Cardiac muscle cell (in vitro differentiated cells and primary cell): Measurements from ENCODE around the gene RFT1. TPM values are rescaled to one million over a fixed set of nuclear protein-coding genes. Genes with fewer than 3 reads are reported as not detected.

Source experiments
- DNase-seq, 2 donors: peaks; one replicate each; pipeline versions ENCODE4 v3.0.0 to v3.0.0-alpha.2; 2010 to 2017; ENCODE audit warnings: low read depth in 1 of 2, low spot score in 1 of 2
- H3K27ac ChIP-seq: fragments of 200-600 bp; sonication (generic); 2 replicates; pipeline ENCODE4 v1.5.1; 2016
- H3K27me3 ChIP-seq: fragments of 200-600 bp; sonication (generic); 2 replicates; pipeline ENCODE4 v1.6.0; 2016; ENCODE audit warnings: control low read depth
- H3K36me3 ChIP-seq: fragments of 200-600 bp; sonication (generic); 2 replicates; pipeline ENCODE4 v1.5.1; 2016; ENCODE audit warnings: control low read depth
- H3K4me1 ChIP-seq: fragments of 200-600 bp; sonication (generic); 2 replicates; pipeline ENCODE4 v1.8.1; 2017; ENCODE audit warnings: low read depth, mild to moderate bottlenecking, mixed run types
- H3K4me3 ChIP-seq: fragments of 200-600 bp; sonication (generic); 2 replicates; pipeline ENCODE4 v1.5.1; 2016; ENCODE audit warnings: mild to moderate bottlenecking
- H3K9me3 ChIP-seq: fragments of 200-600 bp; sonication (generic); 2 replicates; pipeline ENCODE4 v1.5.1; 2017; ENCODE audit warnings: low read depth, mild to moderate bottlenecking, control low read depth
- polyA plus RNA-seq: library from polyadenylated mRNA; unstranded; fragments of >200 nt; fragmentation: Nextera tagmentation; extraction: Ambion mirVana; gene quantifications from 2 replicates; pipeline ENCODE4 v1.2.1, GENCODE V29; 2016
- total RNA-seq: library from RNA; depleted of rRNA; stranded (reverse); fragments of >200 nt; gene quantifications from 2 replicates; pipeline ENCODE4 v1.2.3, GENCODE V29; 2016
- TF ChIP-seq, protein P1 (sequence below): IDR thresholded peaks from 2 replicates; pipeline ENCODE4 v1.5.1; 2012; ENCODE audit warnings: low read depth, mild to moderate bottlenecking, low read length

RFT1 gene
- total and polyA plus RNA-seq, 2 experiments from 2014 or later: 8.1 to 16.1 TPM

DNA sequence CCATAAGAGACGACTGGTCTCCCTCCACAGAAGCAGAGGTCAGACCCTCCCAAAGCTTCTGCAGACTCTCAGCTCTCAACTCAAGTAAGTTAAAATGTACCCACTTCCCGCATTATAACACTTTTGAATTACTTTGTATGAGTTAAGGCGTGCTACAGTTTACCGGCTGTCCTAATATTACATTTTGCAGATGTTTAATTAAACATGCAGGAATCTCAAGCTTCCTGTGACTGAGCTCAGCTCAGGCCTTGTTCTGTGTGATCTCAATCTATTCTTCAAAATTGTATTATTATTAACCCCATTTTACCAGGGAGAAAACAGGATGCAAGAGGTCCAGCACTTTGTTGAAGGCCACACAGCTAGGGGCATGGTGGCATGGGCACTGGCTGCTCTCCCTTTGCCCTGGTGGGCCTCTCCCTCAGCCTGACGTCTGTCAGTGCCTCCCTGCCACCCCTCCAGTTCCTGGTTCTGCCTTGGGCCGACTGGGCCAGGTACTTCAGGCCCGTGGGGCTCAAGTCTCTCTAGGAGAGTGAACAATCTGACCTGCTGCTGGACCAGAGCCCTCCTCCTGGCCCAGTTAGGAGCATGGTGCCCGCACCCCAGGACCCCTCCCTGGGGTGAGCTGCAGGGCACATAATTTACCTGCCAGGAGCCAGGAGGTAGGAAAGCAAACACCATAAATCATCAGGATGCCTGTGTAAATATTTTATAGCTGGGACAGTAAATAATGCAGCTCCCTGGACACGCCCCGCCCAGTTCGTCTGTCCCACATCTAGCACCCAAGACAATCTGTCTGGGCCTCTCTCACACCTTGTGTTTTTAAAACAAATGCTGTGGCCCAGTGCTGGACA is 14.9 kb upstream of the RFT1 start:
- no peaks in the 10 kb centered on the region for H3K9me3 ChIP-seq
- no peaks in the 10 kb centered on the region for H3K4me1 ChIP-seq
- no peak overlapping the region for H3K27ac ChIP-seq
- no peak for DNase-seq
- no peaks in the 10 kb centered on the region for H3K36me3 ChIP-seq
- TF ChIP-seq, protein P1, sequence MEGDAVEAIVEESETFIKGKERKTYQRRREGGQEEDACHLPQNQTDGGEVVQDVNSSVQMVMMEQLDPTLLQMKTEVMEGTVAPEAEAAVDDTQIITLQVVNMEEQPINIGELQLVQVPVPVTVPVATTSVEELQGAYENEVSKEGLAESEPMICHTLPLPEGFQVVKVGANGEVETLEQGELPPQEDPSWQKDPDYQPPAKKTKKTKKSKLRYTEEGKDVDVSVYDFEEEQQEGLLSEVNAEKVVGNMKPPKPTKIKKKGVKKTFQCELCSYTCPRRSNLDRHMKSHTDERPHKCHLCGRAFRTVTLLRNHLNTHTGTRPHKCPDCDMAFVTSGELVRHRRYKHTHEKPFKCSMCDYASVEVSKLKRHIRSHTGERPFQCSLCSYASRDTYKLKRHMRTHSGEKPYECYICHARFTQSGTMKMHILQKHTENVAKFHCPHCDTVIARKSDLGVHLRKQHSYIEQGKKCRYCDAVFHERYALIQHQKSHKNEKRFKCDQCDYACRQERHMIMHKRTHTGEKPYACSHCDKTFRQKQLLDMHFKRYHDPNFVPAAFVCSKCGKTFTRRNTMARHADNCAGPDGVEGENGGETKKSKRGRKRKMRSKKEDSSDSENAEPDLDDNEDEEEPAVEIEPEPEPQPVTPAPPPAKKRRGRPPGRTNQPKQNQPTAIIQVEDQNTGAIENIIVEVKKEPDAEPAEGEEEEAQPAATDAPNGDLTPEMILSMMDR: no peak
- H3K4me3 ChIP-seq: no peak overlapping the region
- H3K27me3 ChIP-seq: peaks cover 43% of the 10 kb centered on the region

DNA sequence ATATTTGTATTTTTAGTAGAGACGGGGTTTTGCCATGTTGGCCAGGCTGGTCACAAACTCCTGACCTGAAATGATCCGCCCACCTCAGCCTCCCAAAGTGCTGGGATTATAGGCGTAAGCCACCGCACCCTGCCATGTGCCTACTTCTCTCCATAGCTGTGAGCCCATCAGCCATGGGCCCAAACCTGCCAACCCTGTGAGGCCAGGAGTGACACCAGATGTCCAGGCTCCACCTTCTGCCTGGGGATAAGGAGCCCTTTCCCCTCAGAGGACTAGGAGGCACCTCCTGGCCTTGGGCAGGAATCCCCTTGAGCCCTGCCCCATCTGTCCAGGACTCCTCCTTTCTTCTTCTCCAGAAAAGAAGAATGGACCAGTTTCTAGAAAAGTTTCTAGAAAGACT is 14.2 kb upstream of the RFT1 start:
- TF ChIP-seq, protein P1: no peak
- Histone ChIP-seq H3K36me3 (no peaks in the 10 kb centered on the region), H3K4me3 (no peak overlapping the region), H3K4me1 (no peaks in the 10 kb centered on the region), H3K27me3 (peaks cover 37% of the 10 kb centered on the region), H3K9me3 (no peaks in the 10 kb centered on the region), H3K27ac (no peak overlapping the region)
- DNase-seq: no peak

DNA sequence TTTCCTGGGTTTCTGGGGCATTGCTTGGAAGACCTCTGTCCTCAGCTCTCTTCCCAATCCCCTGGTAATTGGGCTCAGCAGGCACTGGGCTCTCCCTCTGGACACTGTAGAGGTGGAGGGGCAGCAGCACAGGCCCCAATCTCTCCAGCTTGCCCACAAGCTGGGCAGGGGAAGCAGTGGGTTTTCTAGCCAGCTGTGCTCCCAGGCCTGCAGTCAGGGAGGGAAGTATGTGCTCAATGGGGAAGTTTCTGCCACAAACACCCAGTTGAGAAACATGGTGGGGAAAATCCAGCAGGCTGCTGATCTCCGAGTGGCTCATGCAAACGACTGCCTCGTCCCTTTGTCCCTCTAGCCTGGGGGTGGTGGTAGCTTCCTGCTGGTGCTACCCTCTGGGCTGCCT is 12.8 kb upstream of the RFT1 start:
- Histone ChIP-seq H3K4me1 (no peaks in the 10 kb centered on the region), H3K36me3 (no peaks in the 10 kb centered on the region), H3K9me3 (no peaks in the 10 kb centered on the region), H3K27ac (no peak overlapping the region), H3K27me3 (peaks cover 31% of the 10 kb centered on the region), H3K4me3 (no peak overlapping the region)
- no peak for DNase-seq
- TF ChIP-seq, protein P1: no peak

DNA sequence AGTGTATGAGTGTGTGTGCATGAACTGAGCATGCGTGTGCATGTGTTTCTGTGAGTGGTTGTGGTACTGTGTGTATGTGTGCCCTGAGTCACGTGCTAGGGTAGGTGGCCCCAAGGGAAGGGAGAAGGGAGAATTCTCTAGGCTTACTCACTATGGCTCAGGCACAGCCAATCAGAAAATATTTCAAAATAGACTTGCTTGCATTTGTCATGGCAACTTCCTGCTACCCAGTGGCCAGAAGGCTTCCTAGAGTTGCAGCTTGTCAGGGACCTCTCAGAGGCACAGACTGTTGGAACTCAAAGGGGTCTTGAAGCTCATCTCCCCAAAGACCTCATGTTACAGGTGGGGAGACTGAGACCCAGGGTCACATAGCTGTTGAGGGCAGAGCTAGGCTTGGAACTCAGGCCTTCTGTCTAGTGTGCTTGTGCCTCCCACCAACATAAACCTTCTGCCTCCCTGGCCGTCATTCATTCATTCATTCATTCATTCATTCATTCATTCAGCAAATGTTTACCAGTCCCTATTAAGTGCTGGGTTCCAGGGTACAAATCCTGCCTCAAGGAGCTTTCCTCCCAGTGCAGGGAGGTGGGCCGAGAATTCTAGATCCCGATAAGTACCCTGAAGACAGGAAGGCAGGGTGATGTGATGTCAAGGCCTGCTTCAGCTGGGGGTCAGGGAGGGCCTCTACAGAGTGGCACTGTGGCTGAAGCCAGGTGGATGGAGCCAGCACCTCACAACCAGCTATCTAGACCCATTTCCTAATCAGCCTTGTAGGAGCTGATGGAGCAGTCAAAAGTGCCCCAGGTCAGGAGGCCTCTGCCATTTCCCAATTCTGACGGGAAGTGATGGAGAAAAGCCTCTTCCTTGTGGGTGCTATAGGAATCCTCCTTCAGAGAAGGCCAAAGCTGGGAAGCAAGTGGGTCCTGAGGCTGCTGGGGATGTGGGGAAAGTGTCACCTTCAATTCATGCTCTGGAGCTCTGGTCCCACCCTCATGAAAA is 10.9 kb upstream of the RFT1 start:
- H3K27ac ChIP-seq: no peak overlapping the region
- no peak overlapping the region for H3K4me3 ChIP-seq
- H3K36me3 ChIP-seq: no peaks in the 10 kb centered on the region
- peaks cover 21% of the 10 kb centered on the region for H3K27me3 ChIP-seq
- no peaks in the 10 kb centered on the region for H3K9me3 ChIP-seq
- DNase-seq: peak in 1 of 2 donors; percentile 68
- no peaks in the 10 kb centered on the region for H3K4me1 ChIP-seq
- TF ChIP-seq, protein P1: no peak
